Neural cell (in vitro differentiated cells): Measurements from ENCODE around the gene OOEP. TPM values are rescaled to one million over a fixed set of nuclear protein-coding genes. Genes with fewer than 3 reads are reported as not detected.

Experiments
- H2AFZ ChIP-seq: fragments of 200-600, 300-800 bp; sonication (generic), shearing (Covaris generic); 2 replicates; pipeline ENCODE4 v1.6.0; 2014; ENCODE audit warnings: low read depth, mild to moderate bottlenecking, antibody characterized with exemption, low read length, moderate library complexity
- H3F3A ChIP-seq: fragments of 200-600 bp; shearing (Covaris generic); 2 replicates; pipeline ENCODE4 v1.6.1; 2016; ENCODE audit warnings: mild to moderate bottlenecking, moderate library complexity, mixed read lengths, antibody characterized with exemption, low read length; ENCODE audit not compliant: insufficient read depth, poor library complexity, severe bottlenecking
- H3K27ac ChIP-seq: fragments of 200-600, 300-800 bp; sonication (generic), shearing (Covaris generic); 2 replicates; pipeline ENCODE4 v1.5.1; 2014; ENCODE audit warnings: mild to moderate bottlenecking, low read length, moderate library complexity
- H3K27me3 ChIP-seq: fragments of 300-800, 200-600 bp; sonication (generic), shearing (Covaris generic); 2 replicates; pipeline ENCODE4 v1.6.0; 2014; ENCODE audit warnings: mild to moderate bottlenecking, low read depth, low read length, moderate library complexity; ENCODE audit not compliant: insufficient read depth
- H3K36me3 ChIP-seq: fragments of 300-800, 200-600 bp; sonication (generic), shearing (Covaris generic); 2 replicates; pipeline ENCODE4 v1.5.1; 2014; ENCODE audit warnings: mild to moderate bottlenecking, antibody characterized with exemption, low read length, moderate library complexity; ENCODE audit not compliant: insufficient read depth
- H3K4me2 ChIP-seq: fragments of 300-800, 200-600 bp; sonication (generic), shearing (Covaris generic); 2 replicates; pipeline ENCODE4 v1.6.0; 2014; ENCODE audit warnings: mild to moderate bottlenecking, low read length
- H3K4me3 ChIP-seq: fragments of 300-800, 200-600 bp; sonication (generic), shearing (Covaris generic); 2 replicates; pipeline ENCODE4 v1.5.1; 2014; ENCODE audit warnings: mild to moderate bottlenecking, low read length, moderate library complexity
- H3K79me2 ChIP-seq: fragments of 200-600 bp; shearing (Covaris generic); replicated peaks from 2 replicates; pipeline ENCODE4 v1.6.0; 2014; ENCODE audit warnings: mild to moderate bottlenecking, low read length, moderate library complexity; ENCODE audit not compliant: insufficient read depth
- H3K9ac ChIP-seq: fragments of 300-800, 200-600 bp; sonication (generic), shearing (Covaris generic); 2 replicates; pipeline ENCODE4 v1.6.1; 2016; ENCODE audit warnings: mild to moderate bottlenecking, low read length, mixed read lengths
- H3K9me2 ChIP-seq: fragments of 200-600 bp; shearing (Covaris generic); 2 replicates; pipeline ENCODE4 v1.6.1; 2016; ENCODE audit warnings: mild to moderate bottlenecking, low read length, mixed read lengths; ENCODE audit not compliant: insufficient read depth
- H3K9me3 ChIP-seq: fragments of 200-600, 300-800 bp; sonication (generic), shearing (Covaris generic); 2 replicates; pipeline ENCODE4 v1.6.1; 2016; ENCODE audit warnings: mild to moderate bottlenecking, mixed run types, low read length, moderate library complexity, mixed read lengths
- H4K20me1 ChIP-seq: fragments of 200-600 bp; shearing (Covaris generic); 2 replicates; pipeline ENCODE4 v1.6.1; 2016; ENCODE audit warnings: mild to moderate bottlenecking, mixed run types; ENCODE audit not compliant: insufficient read depth
- EP300 ChIP-seq: fragments of 450-650 bp; conservative IDR thresholded peaks from 2 replicates; pipeline ENCODE4 v1.6.1; 2014; ENCODE audit warnings: antibody characterized with exemption, mild to moderate bottlenecking, moderate library complexity; ENCODE audit not compliant: poor library complexity, severe bottlenecking
- EZH2 ChIP-seq: fragments of 200-600, 300-800 bp; shearing (Covaris generic), sonication (generic); IDR thresholded peaks from 2 replicates; pipeline ENCODE4 v1.6.1; 2014; ENCODE audit warnings: antibody characterized with exemption, low read length, borderline replicate concordance, mild to moderate bottlenecking; ENCODE audit not compliant: insufficient read depth, poor library complexity, severe bottlenecking
- MXI1 ChIP-seq: fragments of 450-650 bp; conservative IDR thresholded peaks from 2 replicates; pipeline ENCODE4 v1.6.1; 2014; ENCODE audit warnings: antibody characterized with exemption, mild to moderate bottlenecking; ENCODE audit not compliant: poor library complexity, severe bottlenecking
- POLR2AphosphoS5 ChIP-seq: IDR thresholded peaks from 2 replicates; pipeline ENCODE4 v1.6.1; 2012
- RAD21 ChIP-seq: fragments of 450-650 bp; conservative IDR thresholded peaks from 2 replicates; pipeline ENCODE4 v1.6.1; 2014; ENCODE audit warnings: antibody characterized with exemption, mild to moderate bottlenecking, moderate library complexity
- SMC3 ChIP-seq: fragments of 450-650 bp; conservative IDR thresholded peaks from 2 replicates; pipeline ENCODE4 v1.6.1; 2014; ENCODE audit warnings: antibody characterized with exemption, mild to moderate bottlenecking, moderate library complexity; ENCODE audit not compliant: poor library complexity
- TAF1 ChIP-seq: IDR thresholded peaks from 2 replicates; pipeline ENCODE4 v1.6.1; 2012; ENCODE audit warnings: low read depth
- polyA plus RNA-seq: library from polyadenylated mRNA; depleted of rRNA; stranded (reverse); fragments of >200 nt; gene quantifications from 2 replicates; pipeline ENCODE4 v1.2.3, GENCODE V29; 2014
- TF ChIP-seq, protein P1 (sequence below): fragments of 450-650 bp; IDR thresholded peaks from 2 replicates; pipeline ENCODE4 v1.5.1; 2014; ENCODE audit warnings: antibody characterized with exemption, mild to moderate bottlenecking, moderate library complexity; ENCODE audit not compliant: poor library complexity, severe bottlenecking
- TF ChIP-seq, protein P2 (sequence below): IDR thresholded peaks from 2 replicates; pipeline ENCODE4 v1.6.1; 2012; ENCODE audit warnings: borderline replicate concordance

The OOEP gene
- polyA plus RNA-seq, 1 donor from 2014 or later = not detected

DNA sequence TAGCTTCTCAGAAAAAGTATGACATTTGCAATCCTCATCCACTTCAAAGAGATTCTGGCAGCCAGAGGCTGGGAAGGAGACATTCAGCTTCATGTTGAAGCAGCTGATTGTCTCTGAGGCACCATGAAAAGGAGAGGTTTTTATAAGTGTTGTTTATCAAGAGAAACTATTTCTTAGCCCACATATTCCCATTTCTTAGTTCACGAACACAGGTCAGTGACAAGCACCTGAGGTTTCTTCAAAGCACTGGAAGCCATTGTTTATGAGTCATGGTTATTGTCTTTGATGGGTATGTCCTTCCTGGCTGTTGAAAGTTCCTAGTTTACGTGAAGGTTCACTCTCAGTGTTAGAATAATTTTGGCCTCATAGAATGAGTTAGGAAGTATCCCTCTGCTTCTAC lies 22.0 kb upstream of the OOEP start:
- H4K20me1 ChIP-seq = no peaks in the 10 kb centered on the region
- H3K4me2 ChIP-seq = no peak overlapping the region
- no peaks in the 10 kb centered on the region for H3K79me2 ChIP-seq
- H3F3A ChIP-seq = no peaks in the 10 kb centered on the region
- H3K9me3 ChIP-seq = no peaks in the 10 kb centered on the region
- no peaks in the 10 kb centered on the region for H3K9me2 ChIP-seq
- H3K4me3 ChIP-seq = no peak overlapping the region
- TF ChIP-seq, protein P1, sequence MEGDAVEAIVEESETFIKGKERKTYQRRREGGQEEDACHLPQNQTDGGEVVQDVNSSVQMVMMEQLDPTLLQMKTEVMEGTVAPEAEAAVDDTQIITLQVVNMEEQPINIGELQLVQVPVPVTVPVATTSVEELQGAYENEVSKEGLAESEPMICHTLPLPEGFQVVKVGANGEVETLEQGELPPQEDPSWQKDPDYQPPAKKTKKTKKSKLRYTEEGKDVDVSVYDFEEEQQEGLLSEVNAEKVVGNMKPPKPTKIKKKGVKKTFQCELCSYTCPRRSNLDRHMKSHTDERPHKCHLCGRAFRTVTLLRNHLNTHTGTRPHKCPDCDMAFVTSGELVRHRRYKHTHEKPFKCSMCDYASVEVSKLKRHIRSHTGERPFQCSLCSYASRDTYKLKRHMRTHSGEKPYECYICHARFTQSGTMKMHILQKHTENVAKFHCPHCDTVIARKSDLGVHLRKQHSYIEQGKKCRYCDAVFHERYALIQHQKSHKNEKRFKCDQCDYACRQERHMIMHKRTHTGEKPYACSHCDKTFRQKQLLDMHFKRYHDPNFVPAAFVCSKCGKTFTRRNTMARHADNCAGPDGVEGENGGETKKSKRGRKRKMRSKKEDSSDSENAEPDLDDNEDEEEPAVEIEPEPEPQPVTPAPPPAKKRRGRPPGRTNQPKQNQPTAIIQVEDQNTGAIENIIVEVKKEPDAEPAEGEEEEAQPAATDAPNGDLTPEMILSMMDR = no peak
- no peak for TF ChIP-seq SMC3
- TF ChIP-seq TAF1 = no peak
- no peak for TF ChIP-seq MXI1
- no peak for TF ChIP-seq POLR2AphosphoS5
- TF ChIP-seq, protein P2, sequence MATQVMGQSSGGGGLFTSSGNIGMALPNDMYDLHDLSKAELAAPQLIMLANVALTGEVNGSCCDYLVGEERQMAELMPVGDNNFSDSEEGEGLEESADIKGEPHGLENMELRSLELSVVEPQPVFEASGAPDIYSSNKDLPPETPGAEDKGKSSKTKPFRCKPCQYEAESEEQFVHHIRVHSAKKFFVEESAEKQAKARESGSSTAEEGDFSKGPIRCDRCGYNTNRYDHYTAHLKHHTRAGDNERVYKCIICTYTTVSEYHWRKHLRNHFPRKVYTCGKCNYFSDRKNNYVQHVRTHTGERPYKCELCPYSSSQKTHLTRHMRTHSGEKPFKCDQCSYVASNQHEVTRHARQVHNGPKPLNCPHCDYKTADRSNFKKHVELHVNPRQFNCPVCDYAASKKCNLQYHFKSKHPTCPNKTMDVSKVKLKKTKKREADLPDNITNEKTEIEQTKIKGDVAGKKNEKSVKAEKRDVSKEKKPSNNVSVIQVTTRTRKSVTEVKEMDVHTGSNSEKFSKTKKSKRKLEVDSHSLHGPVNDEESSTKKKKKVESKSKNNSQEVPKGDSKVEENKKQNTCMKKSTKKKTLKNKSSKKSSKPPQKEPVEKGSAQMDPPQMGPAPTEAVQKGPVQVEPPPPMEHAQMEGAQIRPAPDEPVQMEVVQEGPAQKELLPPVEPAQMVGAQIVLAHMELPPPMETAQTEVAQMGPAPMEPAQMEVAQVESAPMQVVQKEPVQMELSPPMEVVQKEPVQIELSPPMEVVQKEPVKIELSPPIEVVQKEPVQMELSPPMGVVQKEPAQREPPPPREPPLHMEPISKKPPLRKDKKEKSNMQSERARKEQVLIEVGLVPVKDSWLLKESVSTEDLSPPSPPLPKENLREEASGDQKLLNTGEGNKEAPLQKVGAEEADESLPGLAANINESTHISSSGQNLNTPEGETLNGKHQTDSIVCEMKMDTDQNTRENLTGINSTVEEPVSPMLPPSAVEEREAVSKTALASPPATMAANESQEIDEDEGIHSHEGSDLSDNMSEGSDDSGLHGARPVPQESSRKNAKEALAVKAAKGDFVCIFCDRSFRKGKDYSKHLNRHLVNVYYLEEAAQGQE = no peak
- TF ChIP-seq EP300 = no peak
- no peak for TF ChIP-seq RAD21
- no peak for TF ChIP-seq EZH2
- peaks cover 13% of the 10 kb centered on the region for H3K27me3 ChIP-seq
- H2AFZ ChIP-seq = no peak overlapping the region
- H3K27ac ChIP-seq = no peak overlapping the region
- H3K9ac ChIP-seq = no peak overlapping the region
- H3K36me3 ChIP-seq = no peaks in the 10 kb centered on the region

DNA sequence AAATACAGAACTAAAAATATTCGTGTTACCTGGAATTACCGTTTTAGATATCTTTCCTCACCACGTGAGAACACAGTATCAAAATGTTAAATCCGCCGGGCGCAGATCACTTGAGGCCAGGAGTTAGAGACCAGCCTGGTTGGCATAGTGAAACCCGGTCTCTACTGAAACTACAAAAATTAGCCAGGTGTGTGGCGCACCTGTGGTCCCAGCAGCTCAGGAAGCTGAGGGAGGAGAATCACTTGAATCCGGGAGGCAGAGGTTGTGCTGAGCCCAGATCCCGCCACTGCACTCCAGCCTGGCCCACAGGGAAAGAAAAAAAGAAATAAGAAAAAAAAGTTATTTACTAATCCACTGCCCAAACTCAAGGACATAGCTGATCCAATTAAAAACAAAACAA lies 20.2 kb upstream of the OOEP start:
- H3K27ac ChIP-seq = no peak overlapping the region
- no peaks in the 10 kb centered on the region for H3K9me3 ChIP-seq
- no peaks in the 10 kb centered on the region for H3K79me2 ChIP-seq
- no peak overlapping the region for H2AFZ ChIP-seq
- peaks cover 13% of the 10 kb centered on the region for H3K27me3 ChIP-seq
- H4K20me1 ChIP-seq = no peaks in the 10 kb centered on the region
- H3K9ac ChIP-seq = no peak overlapping the region
- TF ChIP-seq, protein P2 = no peak
- TF ChIP-seq TAF1 = no peak
- no peak for TF ChIP-seq RAD21
- TF ChIP-seq, protein P1 = no peak
- TF ChIP-seq POLR2AphosphoS5 = no peak
- TF ChIP-seq EZH2 = no peak
- no peak for TF ChIP-seq MXI1
- TF ChIP-seq SMC3 = no peak
- no peak for TF ChIP-seq EP300
- H3K4me3 ChIP-seq = no peak overlapping the region
- H3F3A ChIP-seq = no peaks in the 10 kb centered on the region
- H3K9me2 ChIP-seq = no peaks in the 10 kb centered on the region
- H3K36me3 ChIP-seq = no peaks in the 10 kb centered on the region
- no peak overlapping the region for H3K4me2 ChIP-seq
